Osteocyte (in vitro differentiated cells): ENCODE results near the gene ANO2. TPM values are rescaled to one million over a fixed set of nuclear protein-coding genes. Genes with fewer than 3 reads are reported as not detected.

Experiments
- DNase-seq: peaks from one replicate; pipeline ENCODE4 v3.0.0; 2021; ENCODE audit warnings: mixed read lengths; ENCODE audit not compliant: unreplicated experiment; ENCODE audit errors: extremely low spot score
- H3K27ac Mint-ChIP-seq: one replicate; pipeline ENCODE4 v1.8.0; 2021; ENCODE audit warnings: mild to moderate bottlenecking, mixed read lengths; ENCODE audit not compliant: unreplicated experiment
- H3K27me3 Mint-ChIP-seq: one replicate; pipeline ENCODE4 v1.8.0; 2021; ENCODE audit warnings: mixed read lengths; ENCODE audit not compliant: unreplicated experiment
- H3K36me3 Mint-ChIP-seq: one replicate; pipeline ENCODE4 v1.8.0; 2021; ENCODE audit warnings: mixed read lengths; ENCODE audit not compliant: unreplicated experiment
- H3K4me1 Mint-ChIP-seq: one replicate; pipeline ENCODE4 v1.8.0; 2021; ENCODE audit warnings: mixed read lengths; ENCODE audit not compliant: unreplicated experiment
- H3K4me3 Mint-ChIP-seq: one replicate; pipeline ENCODE4 v1.8.0; 2021; ENCODE audit warnings: mild to moderate bottlenecking, moderate library complexity, mixed read lengths; ENCODE audit not compliant: unreplicated experiment
- H3K9me3 Mint-ChIP-seq: one replicate; pipeline ENCODE4 v1.8.0; 2021; ENCODE audit warnings: mixed read lengths; ENCODE audit not compliant: unreplicated experiment
- CTCF ChIP-seq: fragments of 200-600 bp; sonication (generic); IDR thresholded peaks from 2 replicates; pipeline ENCODE4 v1.5.0; 2021; ENCODE audit warnings: antibody characterized with exemption, mild to moderate bottlenecking, moderate library complexity
- total RNA-seq: library from RNA; stranded (reverse); gene quantifications from 2 replicates; pipeline ENCODE4 v1.2.1, GENCODE V29; 2021

Gene ANO2
- total RNA-seq, 1 donor from 2014 or later = 0.59 TPM

- Mint-ChIP-seq H3K27me3 (peaks cover 17% of the 10 kb centered on the region), H3K36me3 (no peaks in the 10 kb centered on the region), H3K4me3 (no peak overlapping the region), H3K27ac (no peak overlapping the region), H3K9me3 (no peaks in the 10 kb centered on the region), H3K4me1 (peaks cover 15% of the 10 kb centered on the region)
- TF ChIP-seq CTCF = no peak
- no peak for DNase-seq
These were observed 374.6 kb downstream of the ANO2 start for GRCh38 chr12:5570416-5570815.

- no peak for DNase-seq
- TF ChIP-seq CTCF = no peak
- Mint-ChIP-seq H3K4me3 (no peak overlapping the region), H3K27me3 (peaks cover 17% of the 10 kb centered on the region), H3K36me3 (no peaks in the 10 kb centered on the region), H3K9me3 (no peaks in the 10 kb centered on the region), H3K4me1 (peaks cover 15% of the 10 kb centered on the region), H3K27ac (no peak overlapping the region)
These were observed 376.6 kb downstream of the ANO2 start for GRCh38 chr12:5568325-5568981.

- no peaks in the 10 kb centered on the region for H3K36me3 Mint-ChIP-seq
- no peak overlapping the region for H3K27ac Mint-ChIP-seq
- peak; percentile 64 for DNase-seq
- H3K9me3 Mint-ChIP-seq = no peaks in the 10 kb centered on the region
- TF ChIP-seq CTCF = no peak
- H3K4me1 Mint-ChIP-seq = peaks cover 15% of the 10 kb centered on the region
- no peak overlapping the region for H3K4me3 Mint-ChIP-seq
- peaks cover 15% of the 10 kb centered on the region for H3K27me3 Mint-ChIP-seq
These were observed 377.9 kb downstream of the ANO2 start for GRCh38 chr12:5567016-5567725.

- Mint-ChIP-seq H3K27me3 (peaks cover 11% of the 10 kb centered on the region), H3K36me3 (no peaks in the 10 kb centered on the region), H3K27ac (peak overlapping the region; percentile 35), H3K4me1 (peaks cover 15% of the 10 kb centered on the region), H3K4me3 (no peak overlapping the region), H3K9me3 (no peaks in the 10 kb centered on the region)
- DNase-seq = peak; percentile 56
- TF ChIP-seq CTCF = no peak
These were observed 379.0 kb downstream of the ANO2 start for GRCh38 chr12:5565933-5566599.

- H3K27me3 Mint-ChIP-seq = peaks cover 6% of the 10 kb centered on the region
- no peaks in the 10 kb centered on the region for H3K9me3 Mint-ChIP-seq
- H3K27ac Mint-ChIP-seq = no peak overlapping the region
- no peaks in the 10 kb centered on the region for H3K36me3 Mint-ChIP-seq
- peaks cover 22% of the 10 kb centered on the region for H3K4me1 Mint-ChIP-seq
- no peak for TF ChIP-seq CTCF
- DNase-seq = no peak
- H3K4me3 Mint-ChIP-seq = no peak overlapping the region
These were observed 382.5 kb downstream of the ANO2 start for GRCh38 chr12:5562581-5562980.
